Stimulated activated CD4-positive, alpha-beta T cell treated with anti-CD3 and anti-CD28 coated beads, Interleukin-1b, Interleukin-23, amount 100 ng/mL, for 24 hours (primary cell): Measurements from ENCODE around the gene DAB1.

ENCODE experiments used
- DNase-seq, 4 experiments: peaks; one replicate each; pipeline ENCODE4 v3.0.0-alpha.2; 2020; ENCODE audit warnings: low read depth in 4 of 4, low spot score in 1 of 4

The DAB1 gene

GRCh38 chr1:57167997-57168396 is 255.9 kb downstream of the DAB1 start:
- DNase-seq: no peak

GRCh38 chr1:57165546-57165945 is 258.3 kb downstream of the DAB1 start:
- no peak for DNase-seq

- no peak for DNase-seq
Measured at GRCh38 chr1:57164584-57164983, 259.3 kb downstream of the DAB1 start.

GRCh38 chr1:57163789-57164188 is 260.1 kb downstream of the DAB1 start:
- no peak for DNase-seq

GRCh38 chr1:57163325-57163724 is 260.5 kb downstream of the DAB1 start:
- no peak for DNase-seq

- no peak for DNase-seq
Measured at GRCh38 chr1:57162607-57163261, 261.1 kb downstream of the DAB1 start.

- no peak for DNase-seq
Measured at GRCh38 chr1:57160594-57160993, 263.3 kb downstream of the DAB1 start.

- no peak for DNase-seq
Measured at GRCh38 chr1:57158604-57158998, 265.3 kb downstream of the DAB1 start.

GRCh38 chr1:57157818-57158603 is 265.8 kb downstream of the DAB1 start:
- DNase-seq: no peak

DNA sequence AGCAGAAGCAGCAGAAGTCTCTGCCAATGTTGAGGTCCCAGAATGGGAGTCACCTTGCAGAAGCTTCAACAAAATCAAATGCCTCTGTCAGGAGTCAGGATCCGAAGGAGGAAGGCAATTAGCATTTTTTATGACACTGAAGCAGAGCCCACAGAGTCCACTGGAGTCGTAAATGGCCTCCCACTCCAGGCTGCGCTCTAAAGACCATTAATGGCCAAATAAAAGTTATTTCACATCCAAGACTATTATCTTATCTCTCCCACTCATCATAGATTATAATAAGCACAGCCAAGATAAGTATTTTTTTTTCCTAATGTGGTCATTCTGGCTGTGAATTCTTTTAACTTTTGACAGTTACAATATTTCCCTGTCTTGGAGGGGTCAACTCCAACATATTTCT is 267.0 kb downstream of the DAB1 start:
- DNase-seq: no peak

- DNase-seq: no peak
Measured at GRCh38 chr1:57146100-57146499, 277.8 kb downstream of the DAB1 start.

DNA sequence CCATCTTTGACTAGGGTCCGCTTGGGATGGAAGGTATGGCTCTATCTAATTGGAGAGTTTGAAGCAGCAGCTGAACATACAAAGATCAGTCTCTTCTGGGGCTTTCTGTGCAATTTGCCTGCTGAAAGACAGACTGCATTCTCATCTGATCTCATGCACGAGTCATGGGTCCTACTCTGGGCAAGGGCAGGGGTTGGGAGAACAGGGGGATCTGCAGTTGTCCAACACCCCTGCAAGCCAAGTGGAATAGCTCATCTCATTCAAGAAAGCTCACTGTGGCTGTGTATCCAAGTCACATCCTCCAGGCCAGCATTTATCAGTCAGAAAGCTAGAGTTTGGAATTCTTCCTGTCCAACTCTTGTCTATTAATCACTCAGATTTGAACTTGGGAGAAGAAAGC is 280.9 kb downstream of the DAB1 start:
- no peak for DNase-seq

GRCh38 chr1:57142169-57142568 is 281.7 kb downstream of the DAB1 start:
- DNase-seq: no peak

GRCh38 chr1:57138432-57139078 is 285.3 kb downstream of the DAB1 start:
- no peak for DNase-seq

DNA sequence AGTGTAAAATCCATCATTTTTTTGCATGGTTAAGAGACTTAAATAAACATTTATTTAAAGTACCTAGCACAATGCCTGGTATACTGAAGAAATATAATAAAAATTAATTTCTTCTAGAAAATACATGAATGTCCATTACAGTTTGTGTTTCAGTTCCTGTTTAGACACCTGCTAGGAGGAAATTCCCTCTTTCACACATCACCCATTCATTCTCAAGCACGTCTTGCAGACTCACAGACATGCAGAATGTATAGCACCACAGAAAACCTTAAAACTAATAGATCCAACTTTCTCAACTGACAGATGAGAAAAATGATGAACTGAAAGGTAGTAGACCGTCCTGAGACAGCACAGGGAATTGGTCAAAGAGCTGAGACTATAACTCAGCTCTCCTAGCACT is 285.9 kb downstream of the DAB1 start:
- no peak for DNase-seq

GRCh38 chr1:57134803-57135202 is 289.1 kb downstream of the DAB1 start:
- DNase-seq: no peak

DNA sequence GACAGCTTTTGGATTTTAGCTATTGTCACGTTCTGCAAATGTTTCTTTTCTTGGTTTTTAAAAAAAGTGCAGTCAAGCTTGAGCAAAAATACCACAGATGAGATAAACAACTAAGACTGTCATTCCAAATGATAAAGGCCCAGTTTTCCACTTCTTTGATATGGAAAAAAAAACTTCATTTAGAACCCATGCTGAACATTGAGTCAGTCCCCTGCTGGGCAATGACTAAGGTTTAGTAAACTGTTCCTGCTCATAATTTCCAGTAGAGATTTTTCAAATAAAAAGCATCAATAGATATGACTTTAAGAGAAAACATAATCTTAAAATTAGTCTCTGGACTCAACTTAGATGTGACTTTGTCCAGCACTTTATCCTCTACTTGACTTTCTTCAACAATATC is 290.2 kb downstream of the DAB1 start:
- no peak for DNase-seq

GRCh38 chr1:57132993-57133622 is 290.8 kb downstream of the DAB1 start:
- no peak for DNase-seq

GRCh38 chr1:57131701-57132394 is 292.0 kb downstream of the DAB1 start:
- DNase-seq: no peak

DNA sequence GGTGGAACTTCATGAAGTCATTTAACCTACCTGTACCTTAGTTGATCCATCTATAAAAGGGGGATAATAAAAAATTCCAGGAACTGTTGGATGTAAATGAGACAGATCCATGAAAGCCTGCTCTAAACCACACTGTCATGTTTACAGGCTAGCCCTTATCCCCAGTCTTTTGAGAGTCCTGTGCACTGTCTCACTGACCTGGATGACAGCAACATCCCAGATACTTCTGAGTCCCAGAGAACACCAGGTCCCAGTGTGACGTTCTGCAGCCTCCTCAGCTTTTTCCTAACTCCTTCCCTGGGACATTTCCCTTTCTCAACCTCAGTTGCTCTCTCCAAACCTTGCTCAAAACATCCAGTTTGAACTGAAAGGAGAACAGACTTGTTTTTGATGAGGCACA is 292.6 kb downstream of the DAB1 start:
- no peak for DNase-seq

DNA sequence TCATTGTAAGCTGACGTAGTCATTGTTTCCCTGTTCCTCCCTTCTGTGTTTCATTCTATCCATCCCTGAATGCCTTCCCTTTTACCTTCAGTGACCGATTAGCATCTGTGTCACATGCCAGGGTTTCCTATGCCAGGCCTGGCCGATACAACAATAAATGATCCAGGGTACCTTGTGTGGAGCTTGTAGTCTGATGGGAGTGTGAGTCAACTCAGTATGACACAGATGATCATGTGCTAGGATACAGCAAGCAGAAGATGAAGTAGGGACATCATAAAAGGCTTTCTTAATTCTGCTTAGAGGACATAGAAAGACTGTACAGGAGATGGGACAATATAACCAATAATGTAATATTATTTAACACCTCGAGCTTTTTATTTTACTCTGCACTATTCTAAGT is 294.0 kb downstream of the DAB1 start:
- DNase-seq: no peak
